Ascending aorta (tissue), 2 donors: ENCODE measurements around the gene C19orf47. TPM values are rescaled to one million over a fixed set of nuclear protein-coding genes. Genes with fewer than 3 reads are reported as not detected.

Experiments used
- DNase-seq, 2 donors: peaks; one replicate each; pipeline ENCODE4 v3.0.0-alpha.2; 2019; ENCODE audit warnings: low spot score in 2 of 2
- H3K27ac ChIP-seq, 2 donors: fragments of 200-600 bp; sonication (generic); one replicate each; pipeline ENCODE4 v1.5.1; 2016 to 2017; ENCODE audit warnings: mild to moderate bottlenecking in 1 of 2
- H3K27me3 ChIP-seq: fragments of 200-600 bp; sonication (generic); one replicate; pipeline ENCODE4 v1.5.1; 2017
- H3K36me3 ChIP-seq, 2 donors: fragments of 200-600 bp; sonication (generic); one replicate each; pipeline ENCODE4 v1.5.1; 2016
- H3K4me1 ChIP-seq, 2 donors: fragments of 200-600 bp; sonication (generic); one replicate each; pipeline ENCODE4 v1.5.1; 2016 to 2017; ENCODE audit warnings: mild to moderate bottlenecking in 1 of 2
- H3K4me3 ChIP-seq, 2 donors: fragments of 200-600 bp; sonication (generic); one replicate each; pipeline ENCODE4 v1.5.1; 2016 to 2017; ENCODE audit warnings: mild to moderate bottlenecking in 1 of 2
- H3K9me3 ChIP-seq, 2 donors: fragments of 200-600 bp; sonication (generic); one replicate each; pipeline ENCODE4 v1.5.1; 2016
- CTCF ChIP-seq, 3 experiments: fragments of 200-600 bp in 2 of 3; fragments of 450-650 bp in 1 of 3; sonication (generic) in 2 of 3; IDR thresholded peaks; one replicate each; pipeline ENCODE4 v1.5.1; 2016 to 2019; ENCODE audit warnings: antibody characterized with exemption in 3 of 3, mild to moderate bottlenecking in 1 of 3, moderate library complexity in 1 of 3
- intact Hi-C: fragments of 100-400 bp; cut with DNase I; formaldehyde crosslinking; loops from one replicate; pipeline ENCODE4 v1.15.1; 2023
- total RNA-seq: library from RNA; depleted of rRNA; stranded (reverse); fragments of >200 nt; gene quantifications from one replicate; pipeline ENCODE4 v1.1.0, GENCODE V29; 2016

Gene C19orf47
- total RNA-seq, 1 donor from 2014 or later: 10.4 TPM

GRCh38 chr19:40273469-40274360 is 74.5 kb downstream of the C19orf47 start:
- TF ChIP-seq CTCF (IDR thresholded peaks at IDR 0.05): no peak
- DNase-seq: no peak
- Histone ChIP-seq H3K9me3 (no peaks in the 10 kb centered on the region), H3K4me1 (peaks cover 0 to 12% of the 10 kb centered on the region in 2 donors), H3K4me3 (no peak overlapping the region), H3K27ac (no peak overlapping the region), H3K36me3 (peaks cover 4 to 14% of the 10 kb centered on the region in 2 donors), H3K27me3 (no peaks in the 10 kb centered on the region)
- intact Hi-C loops: no loop called here

GRCh38 chr19:40272261-40272660 is 75.9 kb downstream of the C19orf47 start:
- H3K36me3 ChIP-seq: peaks cover 7 to 14% of the 10 kb centered on the region in 2 donors
- no peaks in the 10 kb centered on the region for H3K27me3 ChIP-seq
- TF ChIP-seq CTCF (IDR thresholded peaks at IDR 0.05): no peak
- no peak overlapping the region for H3K27ac ChIP-seq
- no peaks in the 10 kb centered on the region for H3K9me3 ChIP-seq
- H3K4me1 ChIP-seq: peaks cover 0 to 8% of the 10 kb centered on the region in 2 donors
- no peak overlapping the region for H3K4me3 ChIP-seq
- no peak for DNase-seq
- intact Hi-C loops: no loop called here

- Histone ChIP-seq H3K9me3 (no peaks in the 10 kb centered on the region), H3K4me1 (peaks cover 0 to 9% of the 10 kb centered on the region in 2 donors), H3K4me3 (no peak overlapping the region), H3K27me3 (no peaks in the 10 kb centered on the region), H3K36me3 (peaks cover 7 to 14% of the 10 kb centered on the region in 2 donors), H3K27ac (no peak overlapping the region)
- no peak for DNase-seq
- no peak for TF ChIP-seq CTCF (IDR thresholded peaks at IDR 0.05)
- intact Hi-C loops: no loop called here
These were observed 76.5 kb downstream of the C19orf47 start for GRCh38 chr19:40271706-40272105.

- H3K36me3 ChIP-seq: peaks cover 7 to 14% of the 10 kb centered on the region in 2 donors
- no peak overlapping the region for H3K27ac ChIP-seq
- DNase-seq: no peak
- intact Hi-C loops: no loop called here
- no peaks in the 10 kb centered on the region for H3K27me3 ChIP-seq
- H3K4me3 ChIP-seq: no peak overlapping the region
- no peaks in the 10 kb centered on the region for H3K9me3 ChIP-seq
- H3K4me1 ChIP-seq: peaks cover 0 to 17% of the 10 kb centered on the region in 2 donors
- no peak for TF ChIP-seq CTCF (IDR thresholded peaks at IDR 0.05)
These were observed 77.7 kb downstream of the C19orf47 start for GRCh38 chr19:40270362-40271089.

Other genes with a start within 250 kb of the C19orf47 start
- 19.4 TPM for gene MAP3K10, start 157.0 kb downstream of the C19orf47 start, total RNA-seq
- gene TTC9B, start 130.0 kb downstream of the C19orf47 start, total RNA-seq: not detected
- gene CCNP, start 121.7 kb downstream of the C19orf47 start, total RNA-seq: not detected
- gene AKT2, start 63.1 kb downstream of the C19orf47 start, total RNA-seq: 137 TPM
- gene PLD3, start 298 bp upstream of the C19orf47 start, total RNA-seq: 345 TPM
- not detected for gene HIPK4, start 41.8 kb upstream of the C19orf47 start, total RNA-seq
- 3.3 TPM for gene PRX, start 65.0 kb upstream of the C19orf47 start, total RNA-seq
- gene SERTAD1, start 77.6 kb upstream of the C19orf47 start, total RNA-seq: 39.7 TPM
- 36.9 TPM for gene SERTAD3, start 95.9 kb upstream of the C19orf47 start, total RNA-seq
- 295 TPM for gene BLVRB, start 117.3 kb upstream of the C19orf47 start, total RNA-seq
- gene SPTBN4, start 118.6 kb upstream of the C19orf47 start, total RNA-seq: 0.43 TPM
- 192 TPM for gene SHKBP1, start 228.5 kb upstream of the C19orf47 start, total RNA-seq